HepG2 (cell line): ENCODE data around the gene MCU. TPM values are rescaled to one million over a fixed set of nuclear protein-coding genes. Genes with fewer than 3 reads are reported as not detected.

Experiments
- ATAC-seq: fragments of 200-7000 bp; cut with Tn5 transposase; 3 replicates; pipeline ENCODE4 v1.9.1; 2020; ENCODE audit warnings: mild to moderate bottlenecking, moderate library complexity
- BruUV-seq: library from RNA; stranded (reverse); fragments of 400-500 nt; replicated peaks from 2 replicates; lab custom pipeline; 2021; lab: Mats Ljungman, UMichigan
- CTCF ChIA-PET: fragments of 300-600 bp; formaldehyde crosslinking; extraction: SDS; loops from one replicate; lab custom pipeline; 2021; ENCODE audit warnings: low total read pairs, inconsistent platforms, low intra/inter-chr PET ratio; lab: Yijun Ruan, JAX
- POLR2A ChIA-PET: fragments of 350-600 bp; sonication (Branson Sonifier 250); formaldehyde crosslinking; loops from one replicate; lab custom pipeline; 2020; ENCODE audit warnings: antibody characterized with exemption, inconsistent platforms; lab: Yijun Ruan, JAX
- DNase-seq: peaks from one replicate; pipeline ENCODE4 v3.0.0-alpha.2; 2015; ENCODE audit warnings: low spot score
- FAIRE-seq: peaks from 3 replicates; lab custom pipeline; 2011; peaks lifted over from hg19 to GRCh38; lab: Jason Lieb, UNC
- H2AFZ ChIP-seq: one replicate; pipeline ENCODE4 v1.6.1; 2011; ENCODE audit warnings: low read length, inconsistent platforms
- H3K27ac ChIP-seq: fragments of 300-600 bp; 3 replicates; pipeline ENCODE4 v1.8.0; 2011; ENCODE audit warnings: mixed run types, mild to moderate bottlenecking, mixed read lengths, low read length, inconsistent platforms; ENCODE audit not compliant: insufficient read depth; ENCODE audit errors: extremely low read length
- H3K27me3 ChIP-seq, 2 experiments: fragments of 200-600 bp in 1 of 2; 2 replicates in 1 of 2; 3 replicates in 1 of 2; pipeline versions ENCODE4 v1.6.0 to v1.8.0; 2011; ENCODE audit warnings: low read length in 2 of 2, mild to moderate bottlenecking in 2 of 2, moderate library complexity in 2 of 2, inconsistent platforms in 1 of 2; ENCODE audit not compliant: insufficient read depth in 2 of 2, control insufficient read depth in 1 of 2
- H3K36me3 ChIP-seq, 2 experiments: fragments of 200-600 bp in 1 of 2; replicated peaks in 1 of 2; 2 replicates in 1 of 2; 3 replicates in 1 of 2; pipeline versions ENCODE4 v1.5.1 to v1.8.0; 2011; ENCODE audit warnings: low read length in 2 of 2, inconsistent platforms in 1 of 2; ENCODE audit not compliant: insufficient read depth in 2 of 2, control insufficient read depth in 1 of 2
- H3K4me1 ChIP-seq: 2 replicates; pipeline ENCODE4 v1.5.1; 2012; ENCODE audit warnings: low read length, inconsistent platforms; ENCODE audit not compliant: insufficient read depth
- H3K4me2 ChIP-seq: 2 replicates; pipeline ENCODE4 v1.6.0; 2011; ENCODE audit warnings: low read depth, low read length, inconsistent platforms
- H3K4me3 ChIP-seq, 3 experiments: fragments of 200-600 bp in 1 of 3; sonication (generic), shearing (Covaris generic) in 1 of 3; replicated peaks in 1 of 3; 2 replicates each; pipeline ENCODE4 v1.5.1; 2011 to 2016; ENCODE audit warnings: low read length in 3 of 3, inconsistent platforms in 2 of 3, low read depth in 2 of 3, mild to moderate bottlenecking in 2 of 3, control low read depth in 1 of 3, mixed read lengths in 1 of 3; ENCODE audit not compliant: insufficient read depth in 1 of 3
- H3K79me2 ChIP-seq: one replicate; pipeline ENCODE4 v1.6.1; 2011; ENCODE audit warnings: low read length, inconsistent platforms; ENCODE audit not compliant: insufficient read depth
- H3K9ac ChIP-seq: 2 replicates; pipeline ENCODE4 v1.6.0; 2011; ENCODE audit warnings: mild to moderate bottlenecking, low read depth, low read length, inconsistent platforms; ENCODE audit not compliant: insufficient read depth
- H3K9me3 ChIP-seq: 2 replicates; pipeline ENCODE4 v1.5.1; 2012; ENCODE audit warnings: mild to moderate bottlenecking, low read length
- H4K20me1 ChIP-seq: 2 replicates; pipeline ENCODE4 v1.6.0; 2011; ENCODE audit warnings: inconsistent platforms, mild to moderate bottlenecking, low read length, moderate library complexity; ENCODE audit not compliant: insufficient read depth
- ARNT2 ChIP-seq: sonication (generic); formaldehyde crosslinking; IDR thresholded peaks from 2 replicates; pipeline ENCODE4 v1.8.0; 2022; ENCODE audit warnings: mild to moderate bottlenecking, low read depth, missing genetic modification reagents, moderate library complexity
- ATF7 ChIP-seq, 2 experiments: fragments of 450-650 bp in 1 of 2; sonication (generic) in 1 of 2; formaldehyde crosslinking in 1 of 2; IDR thresholded peaks; 2 replicates each; pipeline versions ENCODE4 v1.4.0 to v1.6.1; 2016 to 2020; ENCODE audit warnings: antibody characterized with exemption in 1 of 2, mild to moderate bottlenecking in 1 of 2, missing genetic modification reagents in 1 of 2
- CC2D1A ChIP-seq: sonication (generic); formaldehyde crosslinking; IDR thresholded peaks from 2 replicates; pipeline ENCODE4 v1.8.1; 2023; ENCODE audit warnings: mild to moderate bottlenecking, missing genetic modification reagents
- CSRNP2 ChIP-seq: sonication (generic); formaldehyde crosslinking; conservative IDR thresholded peaks from 2 replicates; pipeline ENCODE4 v1.8.0; 2022; ENCODE audit warnings: low read depth, missing genetic modification reagents
- FLYWCH1 ChIP-seq: sonication (generic); formaldehyde crosslinking; IDR thresholded peaks from 2 replicates; pipeline ENCODE4 v1.8.1; 2023; ENCODE audit warnings: mild to moderate bottlenecking, missing genetic modification reagents
- FOXO1 ChIP-seq: sonication (generic); formaldehyde crosslinking; IDR thresholded peaks from 2 replicates; pipeline ENCODE4 v1.4.0; 2020; ENCODE audit warnings: missing genetic modification reagents
- FOXO4 ChIP-seq: sonication (generic); formaldehyde crosslinking; conservative IDR thresholded peaks from 2 replicates; pipeline ENCODE4 v1.8.1; 2023; ENCODE audit warnings: missing genetic modification reagents
- HDAC6 ChIP-seq: fragments of 200-600 bp; sonication (generic); IDR thresholded peaks from 2 replicates; pipeline ENCODE4 v1.7.0; 2017; ENCODE audit warnings: mild to moderate bottlenecking, antibody characterized with exemption, low read length, low read depth
- MEF2D ChIP-seq: sonication (generic); formaldehyde crosslinking; IDR thresholded peaks from 2 replicates; pipeline ENCODE4 v1.5.1; 2020; ENCODE audit warnings: mild to moderate bottlenecking, missing genetic modification reagents
- MNT ChIP-seq: fragments of 450-650 bp; IDR thresholded peaks from 2 replicates; pipeline ENCODE4 v1.6.1; 2016
- POLR2G ChIP-seq: fragments of 200-400 bp; formaldehyde crosslinking; IDR thresholded peaks from 2 replicates; pipeline ENCODE4 v1.6.1; 2018; ENCODE audit warnings: mild to moderate bottlenecking, low read depth, low read length, moderate library complexity
- RAD51 ChIP-seq: fragments of 450-650 bp; IDR thresholded peaks from 2 replicates; pipeline ENCODE4 v1.6.1; 2016; ENCODE audit warnings: borderline replicate concordance
- SATB2 ChIP-seq: sonication (generic); formaldehyde crosslinking; IDR thresholded peaks from 2 replicates; pipeline ENCODE4 v1.5.0; 2020; ENCODE audit warnings: missing genetic modification reagents
- TCF12 ChIP-seq, 2 experiments: fragments of 450-650 bp in 1 of 2; sonication (generic) in 1 of 2; formaldehyde crosslinking in 1 of 2; IDR thresholded peaks; 2 replicates each; pipeline versions ENCODE4 v1.6.1 to v1.8.0; 2017 to 2022; ENCODE audit warnings: antibody characterized with exemption in 1 of 2, mild to moderate bottlenecking in 1 of 2, missing genetic modification reagents in 1 of 2, moderate library complexity in 1 of 2
- ZNF34 ChIP-seq: sonication (generic); formaldehyde crosslinking; IDR thresholded peaks from 2 replicates; pipeline ENCODE4 v1.4.0; 2020; ENCODE audit warnings: mild to moderate bottlenecking, missing genetic modification reagents, borderline replicate concordance
- ZNF441 ChIP-seq: sonication (generic); formaldehyde crosslinking; IDR thresholded peaks from 2 replicates; pipeline ENCODE4 v1.7.0; 2021; ENCODE audit warnings: missing genetic modification reagents, borderline replicate concordance
- ZNF543 ChIP-seq: sonication (generic); formaldehyde crosslinking; IDR thresholded peaks from 2 replicates; pipeline ENCODE4 v1.4.0; 2020; ENCODE audit warnings: mild to moderate bottlenecking, missing genetic modification reagents
- WGBS: methylation state at CpG from one replicate; pipeline ENCODE4 v1.1.6; 2017; ENCODE audit warnings: low lambda C conversion rate; 5-methylcytosine and 5-hydroxymethylcytosine counted together
- in situ Hi-C: cut with HindIII; loops from 2 replicates; pipeline ENCODE4 v1.10.0; 2017; ENCODE audit warnings: low pct_unique_long_range_greater_than_20kb; ENCODE audit not compliant: extremely low pct_ligation_motif_present
- intact Hi-C: fragments of 100-400 bp; cut with micrococcal nuclease; formaldehyde crosslinking; loops from one replicate; pipeline ENCODE4 v1.10.0; 2022; ENCODE audit not compliant: unreplicated experiment
- polyA plus RNA-seq, 8 experiments: library from polyadenylated mRNA; depleted of rRNA in 3 of 8; stranded (reverse) in 7 of 8; unstranded in 1 of 8; fragments of >200 nt; fragmentation: Illumina TruSeq in 4 of 8; extraction: Trizol in 4 of 8; gene quantifications; 2 replicates each; pipeline versions ENCODE4 v1.2.1 to v1.2.3, GENCODE V29; 2011 to 2016; ENCODE audit warnings: low read depth in 4 of 8, missing spikeins in 1 of 8, mixed read lengths in 1 of 8; ENCODE audit not compliant: insufficient read depth in 1 of 8
- total RNA-seq, 5 experiments: library from RNA; depleted of rRNA; stranded (reverse); fragments of >200 nt; fragmentation: Illumina TruSeq; extraction: Trizol; gene quantifications; 2 replicates each; pipeline ENCODE4 v1.2.3, GENCODE V29; 2016; ENCODE audit warnings: low read depth in 1 of 5

Gene MCU
- total and polyA plus RNA-seq, 2 of the 13 experiments (the other 11 are each of a cell fraction or from before 2014, with no cell fraction given) = 25.9 to 64.5 TPM

GRCh38 chr10:72661431-72661830, 30.5 kb upstream of the MCU start:
- WGBS = 87% methylated on average over 1 of the region's 1 CpG
- H3K27me3 ChIP-seq = no peaks in the 10 kb centered on the region
- H3K4me3 ChIP-seq = no peak overlapping the region
- DNase-seq = no peak
- no peak overlapping the region for H3K27ac ChIP-seq
- no peaks in the 10 kb centered on the region for H3K36me3 ChIP-seq
- no peaks in the 10 kb centered on the region for H3K79me2 ChIP-seq
- H2AFZ ChIP-seq = no peak overlapping the region
- ChIA-PET POLR2A (no interaction called here), CTCF (no interaction called here)
- no peaks in the 10 kb centered on the region for H4K20me1 ChIP-seq
- TF ChIP-seq MEF2D (CRISPR knock-in tag) = no peak
- no peak for TF ChIP-seq ZNF34 (CRISPR knock-in tag)
- TF ChIP-seq RAD51 = no peak
- TF ChIP-seq FLYWCH1 (CRISPR knock-in tag) = no peak
- no peak for TF ChIP-seq TCF12 (IDR thresholded peaks at IDR 0.05)
- no peak for TF ChIP-seq TCF12 (CRISPR knock-in tag; IDR thresholded peaks at IDR 0.05)
- TF ChIP-seq ARNT2 = no peak
- no peak for TF ChIP-seq CSRNP2 (CRISPR knock-in tag)
- no peak for TF ChIP-seq SATB2
- TF ChIP-seq ZNF543 (CRISPR knock-in tag) = no peak
- no peak for TF ChIP-seq HDAC6
- TF ChIP-seq FOXO1 (CRISPR knock-in tag) = no peak
- no peak for TF ChIP-seq FOXO4 (CRISPR knock-in tag)
- TF ChIP-seq POLR2G = no peak
- TF ChIP-seq CC2D1A (CRISPR knock-in tag) = no peak
- no peak for TF ChIP-seq ATF7 (IDR thresholded peaks at IDR 0.05)
- TF ChIP-seq ATF7 (CRISPR knock-in tag; IDR thresholded peaks at IDR 0.05) = no peak
- TF ChIP-seq ZNF441 (CRISPR knock-in tag) = no peak
- no peak for TF ChIP-seq MNT
- no peaks in the 10 kb centered on the region for H3K9me3 ChIP-seq
- intact Hi-C loops (no loop called here), in situ Hi-C loops (no loop called here)
- ATAC-seq = no peak
- BruUV-seq = no TSS peak
- peaks cover 22% of the 10 kb centered on the region for H3K4me1 ChIP-seq
- no peak for FAIRE-seq
- H3K4me2 ChIP-seq = no peak overlapping the region
- no peak overlapping the region for H3K9ac ChIP-seq
